ENCODE measurements around the gene FAF1.

DNA sequence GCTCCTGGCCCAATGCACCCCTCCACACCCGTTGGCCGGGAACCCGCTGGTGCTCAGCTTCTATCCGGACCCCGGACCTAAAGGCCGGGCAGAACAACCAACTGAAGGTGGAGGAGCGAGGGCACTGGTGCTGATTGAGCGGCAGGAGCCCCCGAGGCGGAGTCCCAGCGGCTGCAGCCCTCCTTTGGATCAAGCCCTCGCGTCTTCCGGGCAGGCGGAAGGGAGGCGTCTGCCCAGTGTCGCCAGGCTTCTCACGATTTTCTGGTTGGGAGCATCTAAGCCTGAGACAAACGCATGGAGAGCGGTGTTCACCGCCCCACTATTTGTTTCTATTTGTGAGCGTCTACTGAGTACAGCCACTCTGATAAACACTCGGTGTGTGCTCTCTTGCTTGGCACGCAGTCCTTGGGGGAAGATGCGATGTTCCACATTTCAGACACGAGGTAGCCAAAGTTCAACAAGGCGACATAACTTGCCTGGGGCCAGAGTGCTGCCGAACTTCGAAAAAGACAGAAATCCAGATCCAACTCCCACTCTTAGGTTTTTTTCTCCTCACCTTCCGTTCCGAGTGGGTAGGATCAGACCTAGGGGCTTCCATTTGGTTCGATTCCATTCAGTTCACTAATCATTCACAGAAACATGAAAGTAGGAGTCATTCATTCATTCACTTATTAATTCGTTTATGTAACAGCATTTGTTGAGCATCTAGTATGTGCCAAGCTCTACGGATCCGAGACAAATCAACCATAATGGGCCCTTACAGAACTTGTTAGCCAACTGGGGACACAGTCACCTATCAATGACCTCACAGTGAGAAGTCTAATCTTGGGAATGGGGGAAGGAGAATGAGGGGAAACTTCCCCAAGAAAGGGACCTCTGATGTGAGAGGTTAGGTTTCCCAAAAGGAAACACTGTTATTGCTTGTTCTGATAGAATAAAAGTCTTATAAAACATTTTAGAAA, 532.0 kb downstream of the FAF1 start:
- TF ChIP-seq CTCF (conservative IDR thresholded peaks at IDR 0.05; ENCODE audit: low read length): no peak
- no peak for TF ChIP-seq EZH2phosphoT487 (IDR thresholded peaks at IDR 0.05; ENCODE audit: borderline replicate concordance, low read depth, low read length)

Measured in OCI-LY7 (cell line).